HG03439 (cell line): ENCODE data around the gene A4GALT.
"Not testable (repeated sequence)": the region's sequence is repeated elsewhere in the genome, so short reads cannot be mapped to it uniquely, and the experiment has no call there.

Experiments
- ATAC-seq: cut with Tn5 transposase; IDR thresholded peaks from one replicate; pipeline ENCODE4 v1.9.1; 2021; ENCODE audit warnings: mild to moderate bottlenecking, moderate library complexity; ENCODE audit not compliant: unreplicated experiment

Gene A4GALT

GRCh38 chr22:42720263-42721044, at the start of gene A4GALT:
Gene A4GALT (minus strand): TSS chr22:42720870. CDS start chr22:42693951, 26,919 bp downstream.
- ATAC-seq, result no peak

- no peak for ATAC-seq
Observed at GRCh38 chr22:42770448-42770726, 49.7 kb upstream of the A4GALT start.

- ATAC-seq, result peak; percentile 56
Observed at GRCh38 chr22:42769574-42770447, 49.1 kb upstream of the A4GALT start.

- no peak for ATAC-seq
Observed at GRCh38 chr22:42769238-42769573, 48.5 kb upstream of the A4GALT start.

- no peak for ATAC-seq
Observed at GRCh38 chr22:42768385-42769035, 47.8 kb upstream of the A4GALT start.

GRCh38 chr22:42766860-42767259, 46.2 kb upstream of the A4GALT start:
- ATAC-seq, result no peak

GRCh38 chr22:42764895-42765363, 44.3 kb upstream of the A4GALT start:
- no peak for ATAC-seq

GRCh38 chr22:42763965-42764480, 43.4 kb upstream of the A4GALT start:
- no peak for ATAC-seq

GRCh38 chr22:42760806-42761565, 40.3 kb upstream of the A4GALT start:
- no peak for ATAC-seq

- no peak for ATAC-seq
Observed at GRCh38 chr22:42758931-42759629, 38.4 kb upstream of the A4GALT start.

- ATAC-seq, result not testable (repeated sequence)
Observed at GRCh38 chr22:42755553-42755952, 34.9 kb upstream of the A4GALT start.

- ATAC-seq, result not testable (repeated sequence)
Observed at GRCh38 chr22:42755121-42755520, 34.5 kb upstream of the A4GALT start.

GRCh38 chr22:42754658-42755057, 34.0 kb upstream of the A4GALT start:
- no peak for ATAC-seq

- ATAC-seq, result no peak
Observed at GRCh38 chr22:42752912-42753311, 32.2 kb upstream of the A4GALT start.

GRCh38 chr22:42752230-42752746, 31.6 kb upstream of the A4GALT start:
- no peak for ATAC-seq

- ATAC-seq, result not testable (repeated sequence)
Observed at GRCh38 chr22:42750421-42750820, 29.8 kb upstream of the A4GALT start.

GRCh38 chr22:42747701-42748513, 27.2 kb upstream of the A4GALT start:
- no peak for ATAC-seq

GRCh38 chr22:42745118-42745517, 24.4 kb upstream of the A4GALT start:
- no peak for ATAC-seq

- ATAC-seq, result no peak
Observed at GRCh38 chr22:42743501-42743991, 22.9 kb upstream of the A4GALT start.
